GM04504 (cell line): Measurements from ENCODE around the gene NADSYN1.

ENCODE experiments used
- DNase-seq: peaks from one replicate; pipeline ENCODE4 v3.0.0-alpha.2; 2012; ENCODE audit warnings: low read depth

Gene NADSYN1

DNA sequence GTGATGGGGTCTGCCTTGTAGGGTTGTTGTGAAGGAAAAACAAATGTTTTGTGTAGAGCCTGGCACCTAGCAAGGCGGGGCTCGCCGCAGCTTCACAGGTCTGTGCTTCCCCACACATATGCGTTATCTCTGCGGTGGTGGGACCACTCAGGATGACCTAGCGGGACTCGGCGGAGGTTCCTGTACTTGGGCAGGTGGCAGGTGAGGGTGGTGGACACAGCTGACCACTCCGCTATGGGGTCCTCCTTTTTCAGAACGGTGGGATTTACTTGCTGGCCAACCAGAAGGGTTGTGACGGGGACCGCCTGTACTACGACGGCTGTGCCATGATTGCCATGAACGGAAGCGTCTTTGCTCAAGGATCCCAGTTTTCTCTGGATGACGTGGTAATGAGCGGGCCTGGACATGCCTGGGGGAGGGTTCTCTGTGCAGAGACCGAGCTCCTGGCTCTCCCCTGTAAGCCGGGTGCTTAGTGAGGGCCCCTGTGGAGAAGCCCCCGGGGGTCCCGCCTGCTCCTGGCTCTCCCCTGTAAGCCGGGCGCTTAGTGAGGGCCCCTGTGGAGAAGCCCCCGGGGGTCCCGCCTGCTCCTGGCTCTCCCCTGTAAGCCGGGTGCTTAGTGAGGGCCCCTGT, 21.3 kb downstream of the NADSYN1 start:
- no peak for DNase-seq

DNA sequence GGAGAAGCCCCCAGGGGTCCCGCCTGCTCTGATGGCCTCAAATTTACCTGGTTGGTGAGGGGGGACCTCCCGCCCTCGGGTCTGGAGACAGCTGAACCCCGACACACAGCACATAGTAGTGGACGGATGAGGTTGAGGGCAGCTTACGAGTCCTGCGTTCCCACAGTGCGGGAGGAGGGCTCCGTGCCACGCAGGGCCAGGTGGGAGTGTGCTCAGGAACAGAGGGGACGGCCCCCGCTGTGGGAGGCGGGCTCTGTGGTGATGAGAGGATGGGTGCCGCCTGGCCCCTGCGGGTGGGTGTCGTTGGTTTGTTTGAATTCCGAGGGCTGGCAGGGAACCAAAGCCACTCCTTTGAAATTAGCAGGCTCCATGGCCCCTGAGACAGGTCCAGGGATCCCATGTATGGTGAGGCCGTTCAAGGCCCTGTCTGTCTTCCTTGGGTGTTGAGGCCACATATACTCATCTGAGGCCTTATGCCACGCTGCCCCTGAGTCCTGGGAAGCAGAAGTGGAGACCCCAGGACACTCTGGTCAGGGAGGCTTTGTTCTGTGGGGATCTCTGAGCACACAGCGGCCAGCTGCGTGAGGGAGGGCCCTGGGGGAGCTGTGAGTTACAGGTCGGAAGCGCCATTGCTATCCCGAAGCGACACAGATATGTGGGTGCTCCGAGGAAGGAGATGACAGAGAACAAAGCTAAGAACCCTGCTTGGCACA, 21.9 kb downstream of the NADSYN1 start:
- DNase-seq = no peak

- DNase-seq = no peak
Observed at GRCh38 chr11:71476031-71476430, 23.0 kb downstream of the NADSYN1 start.

- no peak for DNase-seq
Observed at GRCh38 chr11:71476926-71477640, 24.1 kb downstream of the NADSYN1 start.

DNA sequence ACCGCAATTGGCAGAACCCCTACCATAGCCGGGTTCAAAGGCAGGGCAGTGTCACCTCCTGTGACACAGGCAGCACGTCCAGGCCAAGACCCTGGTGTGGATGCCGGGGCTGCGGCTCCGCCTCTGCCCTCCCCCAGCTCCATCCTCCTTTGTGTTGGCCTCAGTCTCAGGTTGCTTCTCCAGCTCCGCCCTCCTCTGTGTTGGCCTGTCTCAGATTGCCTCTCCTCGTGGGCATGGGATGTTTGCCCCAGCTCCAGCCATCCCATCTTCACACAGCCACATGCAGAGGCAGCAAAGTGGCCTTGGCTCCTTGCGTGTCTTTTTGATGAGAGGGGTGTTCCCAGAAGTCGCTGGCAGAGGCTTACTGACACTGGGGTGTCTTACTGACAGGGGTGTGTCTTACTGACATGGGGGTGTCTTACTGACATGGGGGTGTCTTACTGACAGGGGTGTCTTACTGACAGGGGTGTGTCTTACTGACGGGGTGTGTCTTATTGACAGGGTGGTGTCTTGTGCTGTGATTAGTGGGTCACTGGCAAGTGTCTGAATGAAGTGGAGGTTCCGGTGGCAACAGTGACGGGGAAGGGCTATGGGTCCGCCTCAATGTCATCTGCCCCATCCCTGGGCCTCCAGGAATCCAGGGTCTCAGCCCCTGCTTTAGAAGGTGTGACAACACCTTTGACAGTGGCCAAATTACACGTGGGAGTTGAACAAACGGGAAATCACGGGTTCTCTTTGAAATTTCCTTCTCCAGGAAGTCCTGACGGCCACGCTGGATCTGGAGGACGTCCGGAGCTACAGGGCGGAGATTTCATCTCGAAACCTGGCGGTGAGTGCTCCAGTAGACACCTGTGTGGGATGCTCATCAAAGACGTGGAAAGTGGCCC, 24.9 kb downstream of the NADSYN1 start:
- DNase-seq = no peak

DNA sequence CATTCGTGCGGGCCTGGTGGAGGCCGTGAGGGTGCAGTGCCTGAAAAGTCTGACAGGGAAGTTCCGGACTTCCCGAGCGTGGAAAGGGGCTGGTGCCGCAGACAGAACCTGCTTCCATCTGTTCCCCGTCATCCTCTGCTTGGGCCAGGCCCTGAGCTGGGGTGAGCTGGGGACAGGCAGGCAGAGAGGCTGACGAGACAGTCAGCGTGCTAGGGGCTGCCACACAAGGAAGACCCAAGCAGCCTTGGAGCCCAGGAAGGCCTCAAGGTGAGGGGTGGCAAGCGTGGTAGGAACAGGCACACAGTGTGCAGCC, 25.5 kb downstream of the NADSYN1 start:
- DNase-seq = no peak

- DNase-seq = no peak
Observed at GRCh38 chr11:71481101-71481960, 28.3 kb downstream of the NADSYN1 start.

- no peak for DNase-seq
Observed at GRCh38 chr11:71482216-71482615, 29.2 kb downstream of the NADSYN1 start.

GRCh38 chr11:71482746-71483364, 29.9 kb downstream of the NADSYN1 start:
- no peak for DNase-seq

DNA sequence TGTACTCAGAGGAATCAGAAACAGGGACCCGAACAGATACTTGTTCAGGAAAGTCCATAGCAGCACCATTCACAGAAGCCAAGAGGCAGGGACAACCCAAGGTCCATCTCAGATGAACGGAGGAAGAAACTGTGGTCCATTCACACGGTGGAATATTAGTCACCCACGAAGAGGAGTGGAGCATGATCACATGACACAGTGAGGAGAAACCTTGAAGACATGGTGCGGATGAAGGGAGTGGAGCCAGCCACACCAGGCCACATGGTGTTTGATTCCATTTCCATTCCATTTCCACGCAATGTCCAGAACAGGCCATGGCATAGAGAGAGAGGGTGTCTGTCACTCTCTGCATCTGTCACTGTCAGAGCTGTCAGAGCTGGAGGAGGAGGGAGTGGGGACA, 30.7 kb downstream of the NADSYN1 start:
- no peak for DNase-seq

GRCh38 chr11:71484248-71485062, 31.5 kb downstream of the NADSYN1 start:
- DNase-seq = no peak

GRCh38 chr11:71485063-71485399, 32.0 kb downstream of the NADSYN1 start:
- no peak for DNase-seq

- no peak for DNase-seq
Observed at GRCh38 chr11:71485466-71485865, 32.5 kb downstream of the NADSYN1 start.

GRCh38 chr11:71486320-71486719, 33.3 kb downstream of the NADSYN1 start:
- DNase-seq = no peak

DNA sequence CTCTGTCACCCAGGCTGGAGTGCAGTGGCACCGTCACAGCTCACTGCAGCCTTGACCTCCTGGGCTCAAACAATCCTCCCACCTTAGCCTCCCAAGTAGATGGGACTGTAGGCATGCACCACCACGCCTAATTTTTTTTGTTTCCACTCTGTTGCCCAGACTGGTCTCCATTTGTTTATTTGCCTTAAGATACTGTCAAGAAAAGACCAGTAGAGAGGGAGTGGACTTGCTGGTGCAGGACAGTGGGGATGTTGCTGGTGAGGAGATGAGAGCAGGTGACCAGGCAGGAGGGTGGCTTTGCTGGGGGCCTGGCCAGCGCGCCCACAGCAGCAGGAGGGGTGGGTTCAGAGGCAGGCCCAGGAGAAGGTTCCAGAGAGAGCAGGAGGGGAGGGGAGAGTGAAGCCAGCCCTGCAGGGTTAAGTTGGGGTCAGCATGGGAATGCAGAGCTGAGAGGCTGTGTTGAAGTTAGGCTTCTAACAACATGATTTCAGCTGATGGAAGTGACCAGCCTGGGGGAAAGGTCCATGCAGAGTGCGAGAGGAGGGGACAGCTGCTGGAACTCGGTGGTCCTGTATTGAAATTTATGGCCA, 35.8 kb downstream of the NADSYN1 start:
- no peak for DNase-seq

DNA sequence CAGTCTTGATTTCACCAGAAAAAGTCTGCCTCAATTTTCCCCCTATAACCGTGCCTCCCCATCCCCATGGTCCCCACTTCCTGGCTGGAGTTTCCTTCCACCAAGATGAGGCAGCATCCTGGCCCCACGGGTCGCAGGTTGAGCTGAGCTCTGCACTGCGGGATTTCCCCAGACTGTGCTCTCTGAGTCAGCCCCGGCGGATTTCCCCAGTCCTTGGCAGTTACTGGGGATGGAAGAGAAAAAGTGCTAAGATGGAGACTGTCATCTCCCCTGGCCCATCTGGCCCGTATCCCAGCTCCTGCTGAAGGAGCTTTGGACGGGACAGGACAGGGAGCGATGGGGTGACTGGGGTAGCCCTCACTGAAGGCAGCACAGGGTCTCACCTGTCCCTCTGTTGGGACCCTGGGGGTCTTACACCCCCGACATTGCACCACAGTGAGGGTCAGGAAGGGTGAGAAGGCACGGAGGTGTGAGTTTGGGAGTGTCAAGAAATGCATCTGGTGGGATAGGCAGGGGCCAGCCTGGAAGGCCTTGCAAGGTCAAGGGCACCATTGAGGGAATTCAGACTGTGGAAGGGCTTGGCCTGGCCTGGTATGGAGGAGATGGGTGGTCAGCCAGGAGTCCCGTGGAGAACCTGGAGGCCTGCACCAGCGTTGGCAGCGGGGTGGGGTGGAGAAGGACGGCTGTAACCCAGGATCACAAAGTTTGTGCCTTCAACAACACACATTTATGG, 36.5 kb downstream of the NADSYN1 start:
- no peak for DNase-seq

- no peak for DNase-seq
Observed at GRCh38 chr11:71490044-71490730, 37.2 kb downstream of the NADSYN1 start.

- DNase-seq = no peak
Observed at GRCh38 chr11:71490731-71491390, 37.9 kb downstream of the NADSYN1 start.
